ENCODE data around the gene CYB5A. TPM values are rescaled to one million over a fixed set of nuclear protein-coding genes. Genes with fewer than 3 reads are reported as not detected.

The CYB5A gene
- total and polyA plus RNA-seq, 2 donors from 2014 or later, result 243 to 1,143 TPM

- no peaks in the 10 kb centered on the region for H3K9me3 ChIP-seq (ENCODE audit: control insufficient read depth in 2 of 3, insufficient read depth in 1 of 3, low read length in 3 of 3)
- intact Hi-C loops (cut with DNase I), result no loop called here
- no peak for TF ChIP-seq CTCF (IDR thresholded peaks at IDR 0.05; ENCODE audit: borderline replicate concordance, extremely low read depth, insufficient read depth)
- peak overlapping the region in 1 of 3 donors; percentile 95 for H3K9ac ChIP-seq (ENCODE audit: low read length in 3 of 3)
- peaks cover 0 to 15% (median 2%) of the 10 kb centered on the region in 3 donors for H3K36me3 ChIP-seq (ENCODE audit: control insufficient read depth in 2 of 3, insufficient read depth in 3 of 3, low read length in 3 of 3)
- peak overlapping the region in 2 of 3 donors; percentile 68 to 96 for H3K4me3 ChIP-seq (ENCODE audit: low read length in 3 of 3)
- peak overlapping the region; percentile 82 to 92 for H3K27ac ChIP-seq (ENCODE audit: low read depth in 2 of 2, low read length in 2 of 2)
- no peak for FAIRE-seq
- no peak for DNase-seq
- H3K27me3 ChIP-seq (ENCODE audit: control insufficient read depth, insufficient read depth, low read length), result no peaks in the 10 kb centered on the region
- peaks cover 0 to 30% (median 29%) of the 10 kb centered on the region in 3 donors for H3K4me1 ChIP-seq (ENCODE audit: control insufficient read depth in 2 of 3, insufficient read depth in 2 of 3, low read depth in 1 of 3, low read length in 3 of 3)
Observed at GRCh38 chr18:74288730-74289129, 3.0 kb downstream of the CYB5A start.

DNA sequence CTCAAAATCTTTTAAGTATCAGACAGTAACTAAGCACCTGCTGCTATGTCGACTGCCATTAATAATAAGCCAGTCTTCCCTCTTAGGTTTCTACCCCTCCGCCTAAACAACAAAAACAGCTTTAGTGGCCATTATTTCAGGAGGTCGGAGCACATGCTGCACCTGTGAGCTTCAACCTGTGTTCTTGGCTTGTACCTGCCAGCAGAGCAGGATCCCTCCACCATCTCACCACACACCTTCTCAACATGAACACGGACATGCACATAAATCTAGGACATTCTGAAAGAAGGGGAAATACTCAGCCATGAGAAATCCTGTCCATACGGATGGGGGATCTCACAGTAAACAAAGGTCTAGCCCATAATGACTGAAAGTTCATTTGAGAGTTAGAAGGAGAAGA is 3.7 kb downstream of the CYB5A start:
- intact Hi-C loops (cut with DNase I), result no loop called here
- no peaks in the 10 kb centered on the region for H3K9me3 ChIP-seq (ENCODE audit: control insufficient read depth in 2 of 3, insufficient read depth in 1 of 3, low read length in 3 of 3)
- peak overlapping the region in 2 of 3 donors; percentile 9 to 95 for H3K9ac ChIP-seq (ENCODE audit: low read length in 3 of 3)
- FAIRE-seq (no peak), DNase-seq (no peak)
- no peaks in the 10 kb centered on the region for H3K27me3 ChIP-seq (ENCODE audit: control insufficient read depth, insufficient read depth, low read length)
- peak overlapping the region in 2 of 3 donors; percentile 68 to 96 for H3K4me3 ChIP-seq (ENCODE audit: low read length in 3 of 3)
- H3K27ac ChIP-seq (ENCODE audit: low read depth in 2 of 2, low read length in 2 of 2), result peak overlapping the region; percentile 82 to 92
- TF ChIP-seq CTCF (IDR thresholded peaks at IDR 0.05; ENCODE audit: borderline replicate concordance, extremely low read depth, insufficient read depth), result no peak
- H3K4me1 ChIP-seq (ENCODE audit: control insufficient read depth in 2 of 3, insufficient read depth in 2 of 3, low read depth in 1 of 3, low read length in 3 of 3), result peaks cover 0 to 37% (median 36%) of the 10 kb centered on the region in 3 donors
- peaks cover 0 to 15% (median 5%) of the 10 kb centered on the region in 3 donors for H3K36me3 ChIP-seq (ENCODE audit: control insufficient read depth in 2 of 3, insufficient read depth in 3 of 3, low read length in 3 of 3)

DNA sequence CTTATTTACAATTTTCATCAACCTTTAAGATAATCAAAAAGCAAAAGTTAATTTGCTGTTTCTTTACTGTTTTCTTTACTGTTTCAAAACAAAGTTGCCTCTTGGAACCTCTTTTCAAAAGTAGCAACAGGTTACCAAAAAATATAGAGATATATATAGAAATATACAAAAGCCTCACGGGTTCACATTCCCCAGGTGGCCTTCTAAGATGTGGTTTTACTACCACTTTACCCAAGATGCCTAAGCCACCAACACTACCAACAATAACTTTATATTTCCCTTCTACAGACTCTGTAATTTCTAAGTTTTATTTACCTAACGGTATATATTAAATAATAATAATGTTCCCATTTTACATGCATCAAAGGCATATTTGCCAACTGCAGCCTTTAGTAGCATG is 4.9 kb downstream of the CYB5A start:
- FAIRE-seq, result no peak

More for the DNA sequence above, 4.9 kb downstream of the CYB5A start:
- no peak for TF ChIP-seq CTCF (IDR thresholded peaks at IDR 0.05; ENCODE audit: borderline replicate concordance, extremely low read depth, insufficient read depth)
- H3K9ac ChIP-seq (ENCODE audit: low read length in 3 of 3), result no peak overlapping the region
- no peak for DNase-seq
- intact Hi-C loops (cut with DNase I), result no loop called here
- H3K4me1 ChIP-seq (ENCODE audit: control insufficient read depth in 2 of 3, insufficient read depth in 2 of 3, low read depth in 1 of 3, low read length in 3 of 3), result peaks cover 0 to 49% (median 45%) of the 10 kb centered on the region in 3 donors
- peaks cover 0 to 17% (median 5%) of the 10 kb centered on the region in 3 donors for H3K36me3 ChIP-seq (ENCODE audit: control insufficient read depth in 2 of 3, insufficient read depth in 3 of 3, low read length in 3 of 3)
- no peaks in the 10 kb centered on the region for H3K27me3 ChIP-seq (ENCODE audit: control insufficient read depth, insufficient read depth, low read length)
- H3K27ac ChIP-seq (ENCODE audit: low read depth in 2 of 2, low read length in 2 of 2), result peak overlapping the region in 1 of 2 donors; percentile 67
- no peaks in the 10 kb centered on the region for H3K9me3 ChIP-seq (ENCODE audit: control insufficient read depth in 2 of 3, insufficient read depth in 1 of 3, low read length in 3 of 3)
- peak overlapping the region in 2 of 3 donors; percentile 36 to 96 for H3K4me3 ChIP-seq (ENCODE audit: low read length in 3 of 3)

Measured in kidney (tissue), 14 donors.